DMS153 treated with DMSO at 0.1 percent for 48 hours (cell line): ENCODE measurements around the gene ZNF354C.

Experiments used
- DNase-seq: peaks from one replicate; lab custom pipeline; 2025; ENCODE audit not compliant: unreplicated experiment; lab: John Stamatoyannopoulos, UW

The ZNF354C gene

GRCh38 chr5:179113945-179114641 lies 53.9 kb downstream of the ZNF354C start:
- DNase-seq: no peak

DNA sequence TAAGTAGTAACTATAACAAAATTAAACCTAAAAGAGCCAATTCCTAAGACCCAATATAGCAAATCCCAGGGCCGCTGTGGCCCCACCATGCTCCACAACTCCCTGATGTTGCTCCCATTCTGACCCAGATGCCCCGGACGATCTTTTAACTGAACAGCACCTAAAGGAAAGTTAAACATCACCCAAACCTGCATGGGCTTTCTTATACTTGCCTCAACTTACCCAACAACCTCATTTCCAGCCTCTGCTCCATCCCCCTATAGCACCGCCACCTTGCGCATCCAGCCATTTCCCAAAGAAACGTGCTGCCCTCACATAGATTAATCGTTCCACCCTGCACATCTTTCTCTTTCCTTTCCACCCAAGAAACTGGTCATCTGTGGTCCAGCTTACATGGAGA lies 54.6 kb downstream of the ZNF354C start:
- no peak for DNase-seq

GRCh38 chr5:179115307-179115706 lies 55.1 kb downstream of the ZNF354C start:
- DNase-seq: no peak

GRCh38 chr5:179115845-179116524 lies 55.8 kb downstream of the ZNF354C start:
- DNase-seq: no peak

- DNase-seq: no peak
Observed at GRCh38 chr5:179118338-179118737, 58.2 kb downstream of the ZNF354C start.

- DNase-seq: no peak
Observed at GRCh38 chr5:179118756-179119414, 58.7 kb downstream of the ZNF354C start.

DNA sequence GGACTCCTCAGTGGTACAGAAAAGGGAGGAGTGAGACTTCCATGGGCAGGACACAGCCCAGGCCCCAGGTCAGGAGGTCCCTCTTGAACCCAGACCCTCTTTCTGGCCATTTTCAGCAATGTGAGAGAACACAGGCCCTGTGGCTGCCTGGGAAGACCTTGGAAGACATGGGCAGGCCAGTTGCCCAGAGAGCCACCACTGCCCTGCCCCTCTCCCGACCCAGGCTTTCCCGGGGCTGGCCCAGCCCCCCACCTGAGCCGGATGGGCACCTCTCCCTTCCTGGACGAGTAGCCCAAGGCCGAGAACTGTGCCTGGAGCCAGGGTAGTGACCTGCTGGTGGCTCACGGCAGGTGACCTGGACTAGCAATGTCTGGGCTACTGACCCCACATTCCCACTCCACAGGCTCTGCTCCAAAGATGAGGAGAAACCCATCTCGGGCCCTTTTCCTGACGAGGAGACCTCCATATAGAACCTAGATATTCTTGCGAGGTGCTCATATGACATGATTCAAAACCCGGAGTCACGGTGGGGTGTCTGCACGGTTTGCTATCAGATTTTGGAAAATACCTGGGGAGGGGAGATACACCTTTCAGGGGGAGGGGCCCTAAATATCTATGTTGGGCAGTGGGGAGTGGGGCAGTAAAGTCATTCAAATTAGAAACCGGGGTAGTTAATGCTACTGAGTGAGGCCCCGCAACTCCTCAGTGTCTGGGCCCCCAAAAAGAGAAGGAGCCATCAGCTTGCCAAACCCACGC lies 59.4 kb downstream of the ZNF354C start:
- no peak for DNase-seq

GRCh38 chr5:179120421-179120861 lies 60.3 kb downstream of the ZNF354C start:
- no peak for DNase-seq

GRCh38 chr5:179120951-179121666 lies 60.9 kb downstream of the ZNF354C start:
- DNase-seq: no peak

DNA sequence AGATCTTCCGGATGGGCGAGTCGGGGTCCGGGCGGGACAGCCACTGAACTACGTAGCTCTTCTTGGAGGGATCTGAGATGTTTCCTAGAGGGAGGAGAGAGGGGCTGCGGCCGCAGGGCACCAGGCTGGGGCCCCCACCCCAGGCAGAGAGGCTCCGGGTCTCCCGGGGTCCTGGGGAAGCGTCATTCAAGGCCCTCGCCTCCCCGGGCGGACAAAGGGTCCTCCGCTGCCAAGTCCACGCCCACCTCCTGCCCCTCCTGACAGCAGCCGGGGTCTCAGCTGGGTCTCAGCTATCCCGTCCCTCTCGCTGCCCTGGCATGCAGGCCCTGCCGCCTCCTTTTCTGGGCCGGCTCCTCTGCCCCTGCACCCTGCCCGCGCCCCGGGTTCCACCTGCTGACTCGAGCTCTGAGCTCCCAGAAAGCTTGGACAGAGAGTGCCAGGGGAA lies 61.5 kb downstream of the ZNF354C start:
- DNase-seq: no peak

- no peak for DNase-seq
Observed at GRCh38 chr5:179122411-179123108, 62.4 kb downstream of the ZNF354C start.

GRCh38 chr5:179123109-179123426 lies 62.9 kb downstream of the ZNF354C start:
- DNase-seq: no peak

DNA sequence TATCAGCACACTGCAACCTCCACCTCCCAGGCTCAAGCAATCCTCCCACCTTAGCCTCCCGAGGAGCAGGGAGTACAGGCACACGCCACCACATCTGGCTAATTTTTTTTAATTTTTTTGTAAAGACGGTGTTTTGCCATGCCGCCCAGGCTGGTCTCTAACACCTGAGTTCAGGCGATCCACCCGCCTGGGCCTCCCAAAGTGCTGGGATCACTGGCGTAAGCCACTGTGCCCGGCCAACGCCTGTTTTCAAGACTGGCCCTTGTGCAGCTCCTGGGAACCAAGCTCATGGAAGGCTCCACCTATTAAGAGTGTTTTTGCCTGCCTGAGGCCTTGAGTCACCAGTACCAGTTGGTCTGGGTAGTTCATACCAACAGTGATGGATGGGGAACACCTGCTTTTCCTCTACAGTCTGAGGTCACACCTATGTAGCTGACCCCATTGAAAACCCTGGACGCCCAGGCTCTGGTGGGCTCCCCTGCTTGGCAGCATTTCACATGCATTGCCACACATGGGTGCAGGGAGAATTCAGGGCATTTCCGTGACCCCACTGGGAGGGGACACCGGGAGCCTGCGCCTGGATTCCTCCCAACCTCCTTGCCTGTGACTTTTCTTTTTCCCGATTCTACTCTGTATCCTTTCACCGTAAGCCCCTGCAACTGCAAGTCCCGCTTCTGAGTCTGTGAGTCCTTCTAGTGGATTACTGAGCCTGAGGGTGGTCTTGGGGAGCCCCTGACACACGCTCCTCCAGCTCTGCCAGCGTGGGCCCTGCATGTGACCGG lies 63.5 kb downstream of the ZNF354C start:
- DNase-seq: no peak

- no peak for DNase-seq
Observed at GRCh38 chr5:179124273-179124852, 64.2 kb downstream of the ZNF354C start.

- DNase-seq: no peak
Observed at GRCh38 chr5:179124853-179125788, 64.9 kb downstream of the ZNF354C start.

GRCh38 chr5:179125789-179126505 lies 65.8 kb downstream of the ZNF354C start:
- no peak for DNase-seq

GRCh38 chr5:179126506-179126991 lies 66.4 kb downstream of the ZNF354C start:
- no peak for DNase-seq
